Glutamatergic neuron (in vitro differentiated cells): ENCODE measurements around the gene ALDH1A2. TPM values are rescaled to one million over a fixed set of nuclear protein-coding genes. Genes with fewer than 3 reads are reported as not detected.
"Not testable (repeated sequence)": the region's sequence is repeated elsewhere in the genome, so short reads cannot be mapped to it uniquely, and the experiment has no call there.

Source experiments
- DNase-seq: peaks from one replicate; pipeline ENCODE4 v3.0.0; 2022
- H3K27ac Mint-ChIP-seq: one replicate; pipeline ENCODE4 v1.8.0; 2020; ENCODE audit warnings: mild to moderate bottlenecking, mixed read lengths, inconsistent platforms; ENCODE audit not compliant: unreplicated experiment
- H3K27me3 Mint-ChIP-seq: one replicate; pipeline ENCODE4 v1.8.0; 2020; ENCODE audit warnings: mild to moderate bottlenecking, moderate library complexity, mixed read lengths, inconsistent platforms; ENCODE audit not compliant: unreplicated experiment
- H3K36me3 Mint-ChIP-seq: one replicate; pipeline ENCODE4 v1.8.0; 2020; ENCODE audit warnings: mild to moderate bottlenecking, mixed read lengths, inconsistent platforms; ENCODE audit not compliant: unreplicated experiment
- H3K4me1 Mint-ChIP-seq: one replicate; pipeline ENCODE4 v1.8.0; 2020; ENCODE audit warnings: mild to moderate bottlenecking, low read depth, mixed read lengths, inconsistent platforms; ENCODE audit not compliant: unreplicated experiment
- H3K4me3 Mint-ChIP-seq: one replicate; pipeline ENCODE4 v1.8.0; 2020; ENCODE audit warnings: mild to moderate bottlenecking, mixed read lengths, inconsistent platforms; ENCODE audit not compliant: unreplicated experiment
- H3K9me3 Mint-ChIP-seq: one replicate; pipeline ENCODE4 v1.8.0; 2020; ENCODE audit warnings: mild to moderate bottlenecking, moderate library complexity, mixed read lengths, inconsistent platforms; ENCODE audit not compliant: unreplicated experiment
- CTCF ChIP-seq: fragments of 200-600 bp; sonication (generic); IDR thresholded peaks from one replicate; pipeline ENCODE4 v1.5.0; 2021; ENCODE audit not compliant: partially characterized antibody, unreplicated experiment
- total RNA-seq: library from RNA; stranded (reverse); fragmentation: NEBNext Ultra II Directional; extraction: Animal tissue kit (Norgen Biotek cat#: 25700); gene quantifications from one replicate; pipeline ENCODE4 v1.2.1, GENCODE V29; 2021; ENCODE audit not compliant: unreplicated experiment

Gene ALDH1A2
- total RNA-seq, 1 donor from 2014 or later: not detected

DNA sequence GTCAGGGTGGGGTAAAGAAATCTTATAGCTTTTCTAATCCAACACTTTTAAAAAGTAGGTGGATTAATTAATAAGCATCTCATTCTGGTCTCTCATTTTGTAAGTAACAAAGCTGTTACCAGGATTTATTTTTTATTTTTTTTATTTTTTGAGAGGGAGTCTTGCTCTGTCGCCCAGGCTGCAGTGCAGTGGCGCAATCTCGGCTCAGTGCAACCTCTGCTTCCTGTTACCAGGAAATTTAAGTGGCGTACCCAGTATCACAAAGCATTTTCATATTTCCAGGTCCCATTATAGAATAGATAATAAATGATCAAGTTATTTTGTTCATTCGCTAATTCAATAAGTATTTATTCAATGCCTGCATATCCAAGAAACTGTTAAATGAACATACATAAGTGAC lies 13.2 kb downstream of the ALDH1A2 start:
- Mint-ChIP-seq H3K9me3 (peaks cover 1% of the 10 kb centered on the region), H3K27me3 (peaks cover 2% of the 10 kb centered on the region), H3K36me3 (no peaks in the 10 kb centered on the region), H3K4me3 (no peak overlapping the region), H3K4me1 (peaks cover 3% of the 10 kb centered on the region), H3K27ac (no peak overlapping the region)
- no peak for TF ChIP-seq CTCF
- DNase-seq: no peak

GRCh38 chr15:58049520-58050227 lies 15.8 kb downstream of the ALDH1A2 start:
- no peak for DNase-seq
- Mint-ChIP-seq H3K9me3 (peaks cover 1% of the 10 kb centered on the region), H3K27ac (no peak overlapping the region), H3K36me3 (no peaks in the 10 kb centered on the region), H3K27me3 (peaks cover 2% of the 10 kb centered on the region), H3K4me1 (peaks cover 3% of the 10 kb centered on the region), H3K4me3 (no peak overlapping the region)
- no peak for TF ChIP-seq CTCF

GRCh38 chr15:58048261-58048660 lies 17.2 kb downstream of the ALDH1A2 start:
- no peaks in the 10 kb centered on the region for H3K36me3 Mint-ChIP-seq
- no peak for DNase-seq
- H3K9me3 Mint-ChIP-seq: no peaks in the 10 kb centered on the region
- no peak overlapping the region for H3K27ac Mint-ChIP-seq
- no peaks in the 10 kb centered on the region for H3K27me3 Mint-ChIP-seq
- no peak for TF ChIP-seq CTCF
- no peaks in the 10 kb centered on the region for H3K4me1 Mint-ChIP-seq
- H3K4me3 Mint-ChIP-seq: no peak overlapping the region

- Mint-ChIP-seq H3K4me1 (no peaks in the 10 kb centered on the region), H3K36me3 (no peaks in the 10 kb centered on the region), H3K4me3 (no peak overlapping the region), H3K9me3 (no peaks in the 10 kb centered on the region), H3K27me3 (no peaks in the 10 kb centered on the region), H3K27ac (no peak overlapping the region)
- DNase-seq: no peak
- no peak for TF ChIP-seq CTCF
Measured at GRCh38 chr15:58047149-58047548, 18.4 kb downstream of the ALDH1A2 start.

DNA sequence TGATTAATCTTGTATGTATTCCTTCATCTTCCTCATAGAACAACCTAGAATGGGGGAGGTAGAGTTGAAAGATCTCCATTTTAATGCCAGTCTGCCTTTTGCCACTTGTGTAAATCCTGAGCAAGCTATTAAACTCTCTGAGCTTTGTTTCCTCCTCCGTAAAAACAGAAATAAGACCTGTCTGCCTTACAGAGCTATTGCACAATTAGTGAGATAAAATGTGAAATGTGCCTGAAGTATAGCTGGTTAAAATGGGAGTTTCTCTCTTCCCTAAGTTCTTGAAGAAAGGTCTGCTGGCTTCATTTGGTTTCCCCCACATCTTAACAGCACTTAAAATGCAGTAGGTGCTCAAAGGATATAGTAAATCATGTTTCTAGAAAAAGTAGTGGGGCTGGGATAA lies 19.0 kb downstream of the ALDH1A2 start:
- no peak for TF ChIP-seq CTCF
- Mint-ChIP-seq H3K9me3 (no peaks in the 10 kb centered on the region), H3K4me3 (no peak overlapping the region), H3K27ac (no peak overlapping the region), H3K4me1 (no peaks in the 10 kb centered on the region), H3K36me3 (no peaks in the 10 kb centered on the region), H3K27me3 (no peaks in the 10 kb centered on the region)
- DNase-seq: no peak

DNA sequence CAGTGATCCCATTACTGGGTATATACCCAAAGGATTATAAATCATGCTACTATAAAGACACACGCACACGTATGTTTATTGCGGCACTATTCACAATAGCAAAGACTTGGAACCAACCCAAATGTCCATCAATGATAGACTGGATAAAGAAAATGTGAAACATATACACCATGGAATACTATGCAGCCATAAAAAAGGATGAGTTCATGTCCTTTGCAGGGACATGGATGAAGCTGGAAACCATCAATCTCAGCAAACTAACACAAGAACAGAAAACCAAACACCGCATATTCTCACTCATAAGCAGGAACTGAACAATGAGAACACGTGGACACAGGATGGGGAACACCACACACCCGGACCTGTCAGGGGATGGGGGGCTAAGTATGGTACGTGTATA lies 20.1 kb downstream of the ALDH1A2 start:
- DNase-seq, H3K9me3 Mint-ChIP-seq, H3K27me3 Mint-ChIP-seq, H3K36me3 Mint-ChIP-seq, H3K4me1 Mint-ChIP-seq, H3K27ac Mint-ChIP-seq, H3K4me3 Mint-ChIP-seq: not testable (repeated sequence)
